HL-60 (cell line): Measurements from ENCODE around the gene MTHFD2L.

ENCODE experiments used
- CTCF ChIP-seq: IDR thresholded peaks from one replicate; pipeline ENCODE4 v1.5.1; 2011; ENCODE audit warnings: low read length, control low read depth, inconsistent platforms; ENCODE audit not compliant: insufficient read depth
- POLR2AphosphoS5 ChIP-seq: IDR thresholded peaks from 2 replicates; pipeline ENCODE4 v1.6.1; 2012; ENCODE audit warnings: low read depth
- SPI1 ChIP-seq: IDR thresholded peaks from 2 replicates; pipeline ENCODE4 v1.6.1; 2012; ENCODE audit warnings: low read depth, mild to moderate bottlenecking, borderline replicate concordance

GRCh38 chr4:74287164-74287563, 129.2 kb downstream of the MTHFD2L start:
- no peak for TF ChIP-seq CTCF
- no peak for TF ChIP-seq POLR2AphosphoS5
- no peak for TF ChIP-seq SPI1
